A549 (cell line): ENCODE data around the gene ROR2. TPM values are rescaled to one million over a fixed set of nuclear protein-coding genes. Genes with fewer than 3 reads are reported as not detected.

ENCODE experiments used
- ATAC-seq, 2 experiments: fragments of 200-7000 bp in 1 of 2; fragments of >200 bp in 1 of 2; cut with Nextera tagmentation in 1 of 2; cut with Tn5 transposase in 1 of 2; 3 replicates each; pipeline versions ENCODE4 v1.8.0 to v1.9.1; 2018 to 2020; ENCODE audit warnings: mild to moderate bottlenecking in 1 of 2, moderate library complexity in 1 of 2
- CTCF ChIA-PET: fragments of 300-600 bp; sonication (Branson Sonifier 250); formaldehyde crosslinking; extraction: SDS; loops from one replicate; lab custom pipeline; 2021; ENCODE audit warnings: antibody characterized with exemption, inconsistent platforms; lab: Yijun Ruan, JAX
- POLR2A ChIA-PET: fragments of 350-600 bp; formaldehyde crosslinking; extraction: SDS; loops from one replicate; lab custom pipeline; 2021; ENCODE audit warnings: antibody characterized with exemption, inconsistent platforms; lab: Yijun Ruan, JAX
- DNase-seq, 2 experiments: peaks; one replicate each; pipeline versions ENCODE4 v3.0.0 to v3.0.0-alpha.2; 2011 to 2016; ENCODE audit warnings: low read depth in 1 of 2, low spot score in 1 of 2
- FAIRE-seq: peaks from 2 replicates; lab custom pipeline; 2011; peaks lifted over from hg19 to GRCh38; lab: Jason Lieb, UNC
- H3K27ac ChIP-seq, 2 experiments: fragments of >200 bp; sonication (Bioruptor Twin); formaldehyde crosslinking; 3 replicates each; pipeline ENCODE4 v1.5.1; 2016 to 2017
- H3K4me1 ChIP-seq: fragments of >200 bp; sonication (Bioruptor Twin); formaldehyde crosslinking; 3 replicates; pipeline ENCODE4 v1.6.1; 2016
- H3K4me2 ChIP-seq: fragments of >200 bp; sonication (Bioruptor Twin); formaldehyde crosslinking; 3 replicates; pipeline ENCODE4 v1.6.1; 2016
- H3K4me3 ChIP-seq: fragments of >200 bp; sonication (Bioruptor Twin); formaldehyde crosslinking; 3 replicates; pipeline ENCODE4 v1.5.1; 2016
- H3K9me3 ChIP-seq: fragments of >200 bp; sonication (Bioruptor Twin); formaldehyde crosslinking; 3 replicates; pipeline ENCODE4 v1.6.1; 2016
- CBX2 ChIP-seq: fragments of 200-600 bp; sonication (generic); IDR thresholded peaks from 2 replicates; pipeline ENCODE4 v1.6.1; 2016; ENCODE audit warnings: low read depth, mild to moderate bottlenecking, borderline replicate concordance
- CEBPB ChIP-seq, 2 experiments: fragments of >200 bp in 1 of 2; sonication (Bioruptor Twin) in 1 of 2; formaldehyde crosslinking in 1 of 2; IDR thresholded peaks; 2 replicates each; pipeline ENCODE4 v1.6.1; 2012 to 2016
- EHMT2 ChIP-seq: fragments of 200-600 bp; sonication (generic); IDR thresholded peaks from 2 replicates; pipeline ENCODE4 v1.6.1; 2016; ENCODE audit warnings: antibody characterized with exemption, low read depth, mild to moderate bottlenecking, moderate library complexity
- FOXS1 ChIP-seq: fragments of 250-450 bp; sonication (Bioruptor Pico); IDR thresholded peaks from 2 replicates; pipeline ENCODE4 v1.5.0; 2020; ENCODE audit warnings: mild to moderate bottlenecking, moderate library complexity
- HDAC2 ChIP-seq: fragments of 200-600 bp; sonication (generic); IDR thresholded peaks from 2 replicates; pipeline ENCODE4 v1.6.1; 2016
- HOXA7 ChIP-seq: fragments of 250-450 bp; sonication (Bioruptor Pico); IDR thresholded peaks from 2 replicates; pipeline ENCODE4 v1.5.0; 2020; ENCODE audit warnings: mild to moderate bottlenecking, moderate library complexity
- KDM5A ChIP-seq: fragments of 200-600 bp; sonication (generic); IDR thresholded peaks from 2 replicates; pipeline ENCODE4 v1.6.1; 2016; ENCODE audit warnings: antibody characterized with exemption, mild to moderate bottlenecking
- RAD21 ChIP-seq, 2 experiments: fragments of >200 bp in 1 of 2; sonication (Bioruptor Twin) in 1 of 2; formaldehyde crosslinking in 1 of 2; IDR thresholded peaks in 1 of 2; conservative IDR thresholded peaks in 1 of 2; 2 replicates in 1 of 2; 3 replicates in 1 of 2; pipeline ENCODE4 v1.6.1; 2012 to 2018; ENCODE audit warnings: inconsistent platforms in 1 of 2
- RNF2 ChIP-seq: fragments of 200-600 bp; sonication (generic); IDR thresholded peaks from 2 replicates; pipeline ENCODE4 v1.6.1; 2016; ENCODE audit warnings: low read depth, mild to moderate bottlenecking, antibody characterized with exemption, moderate library complexity, borderline replicate concordance
- TP53 ChIP-seq: fragments of 250-450 bp; sonication (Bioruptor Pico); IDR thresholded peaks from 2 replicates; pipeline ENCODE4 v1.5.0; 2021; ENCODE audit warnings: mild to moderate bottlenecking, moderate library complexity
- WGBS: methylation state at CpG from one replicate; pipeline ENCODE4 v1.1.6; 2017; ENCODE audit errors: missing lambda C conversion rate; 5-methylcytosine and 5-hydroxymethylcytosine counted together
- polyA plus RNA-seq, 4 experiments: library from polyadenylated mRNA; depleted of rRNA in 3 of 4; stranded (reverse); fragments of >200 nt; fragmentation: RNase III in 1 of 4; extraction: RNeasy Plus Mini Kit Qiagen cat#74134 plus additional on column Dnase treatment in 1 of 4; gene quantifications; 2 replicates in 3 of 4; 3 replicates in 1 of 4; pipeline ENCODE4 v1.2.3, GENCODE V29; 2011 to 2017
- TF ChIP-seq, protein P1 (sequence below): IDR thresholded peaks from 2 replicates; pipeline ENCODE4 v1.6.1; 2012; ENCODE audit warnings: low read depth, borderline replicate concordance
- TF ChIP-seq, protein P2 (sequence below): fragments of >200 bp; sonication (Bioruptor Twin); formaldehyde crosslinking; IDR thresholded peaks from 2 replicates; pipeline ENCODE4 v1.6.1; 2016
- TF ChIP-seq, protein P3 (sequence below): fragments of 150-350 bp; IDR thresholded peaks from 2 replicates; pipeline ENCODE4 v1.6.1; 2014; ENCODE audit warnings: low read depth, mild to moderate bottlenecking, low read length
- TF ChIP-seq, protein P4 (sequence below): fragments of >200 bp; sonication (Bioruptor Twin); formaldehyde crosslinking; IDR thresholded peaks from 3 replicates; pipeline ENCODE4 v1.6.1; 2016
- TF ChIP-seq, protein P5 (sequence below): fragments of >200 bp; sonication (Bioruptor Twin); formaldehyde crosslinking; IDR thresholded peaks from 3 replicates; pipeline ENCODE4 v1.5.1; 2016

The ROR2 gene
- polyA plus RNA-seq, 2 of the 4 experiments (the other 2 are of a cell fraction): 0.12 to 0.53 TPM

DNA sequence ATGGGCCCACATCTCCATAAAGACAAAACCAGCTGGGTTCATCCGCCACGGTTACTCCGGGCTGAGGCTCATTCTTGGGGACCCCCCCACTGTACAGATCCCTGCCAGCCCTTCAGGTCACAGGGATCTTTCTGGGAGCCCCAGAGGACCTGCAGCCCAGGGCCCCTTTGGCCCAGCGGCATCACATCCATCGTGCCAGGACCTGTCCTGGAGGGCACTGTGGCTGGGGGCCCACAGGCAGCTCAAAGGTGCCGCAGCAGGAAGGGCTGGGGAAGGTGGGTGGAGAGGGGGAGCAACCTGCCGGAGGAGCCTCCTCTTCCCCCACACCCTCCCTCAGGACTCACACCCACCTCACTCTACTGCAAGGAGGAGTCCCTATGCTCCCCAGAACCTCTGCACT, 252.8 kb downstream of the ROR2 start:
- POLR2A ChIA-PET: no interaction called here

DNA sequence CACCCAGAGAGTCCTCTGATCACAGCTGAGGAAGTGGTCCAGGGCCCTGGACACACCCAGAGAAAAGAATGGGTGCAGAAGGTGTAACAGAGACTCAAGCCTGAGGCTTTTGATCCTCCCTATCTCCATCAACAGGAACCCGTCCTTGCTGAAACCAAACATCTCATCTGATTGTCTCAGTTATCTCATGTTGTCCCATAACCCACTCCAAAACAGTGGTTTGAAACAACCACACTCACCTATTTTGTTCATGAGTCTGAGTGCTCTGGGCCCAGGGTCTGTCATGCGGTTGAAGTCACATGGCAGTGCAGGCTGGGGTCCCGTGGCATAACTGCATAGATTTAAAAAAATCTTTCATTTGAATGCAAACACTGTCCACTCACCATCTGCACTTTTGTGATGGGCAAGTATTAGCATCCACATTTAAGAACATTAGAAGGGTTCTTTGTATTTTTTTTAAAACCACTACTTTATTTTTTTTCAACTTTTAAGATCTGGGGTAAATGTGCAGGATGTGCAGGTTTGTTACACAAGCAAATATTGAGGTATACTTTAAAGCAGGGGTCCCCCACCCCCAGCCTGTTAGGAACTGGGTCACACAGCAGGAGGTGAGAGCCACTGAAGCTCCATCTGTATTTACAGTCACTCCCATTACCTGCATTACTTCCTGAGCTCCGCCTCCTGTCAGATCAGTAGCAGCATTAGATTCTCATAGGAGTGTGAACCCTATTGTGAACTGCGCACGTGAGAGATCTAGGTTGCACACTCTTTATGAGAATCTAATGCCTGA, 255.8 kb downstream of the ROR2 start:
- 77% methylated on average over 6 of the region's 6 CpGs for WGBS
- Histone ChIP-seq H3K27ac (no peak overlapping the region), H3K4me3 (no peak overlapping the region), H3K4me2 (no peak overlapping the region), H3K4me1 (no peaks in the 10 kb centered on the region), H3K9me3 (no peaks in the 10 kb centered on the region)
- DNase-seq (no peak), ATAC-seq (no peak), FAIRE-seq (no peak)
- no peak for TF ChIP-seq TP53
- CTCF ChIA-PET: interaction anchor here (1.2 kb wide), 1 partner anchor 33 kb away, joined by 4 read pairs; no protein-coding TSS in a partner anchor
- POLR2A ChIA-PET: no interaction called here

More for the DNA sequence above, 252.8 kb downstream of the ROR2 start:
- peaks cover 1% of the 10 kb centered on the region; the same call in 1 of the 3 replicates for H3K9me3 ChIP-seq
- 92% methylated on average over 6 of the region's 7 CpGs for WGBS
- no peak overlapping the region for H3K4me3 ChIP-seq
- FAIRE-seq: no peak
- CTCF ChIA-PET: interaction anchor here (0.8 kb wide), 1 partner anchor 8 kb away, joined by 3 read pairs; no protein-coding TSS in a partner anchor
- H3K4me1 ChIP-seq: no peaks in the 10 kb centered on the region
- TF ChIP-seq RAD21 (conservative IDR thresholded peaks at IDR 0.05 in 1 of 2, IDR thresholded peaks at IDR 0.05 in 1 of 2) (no peak), RNF2 (no peak), FOXS1 (no peak)
- TF ChIP-seq, protein P1, sequence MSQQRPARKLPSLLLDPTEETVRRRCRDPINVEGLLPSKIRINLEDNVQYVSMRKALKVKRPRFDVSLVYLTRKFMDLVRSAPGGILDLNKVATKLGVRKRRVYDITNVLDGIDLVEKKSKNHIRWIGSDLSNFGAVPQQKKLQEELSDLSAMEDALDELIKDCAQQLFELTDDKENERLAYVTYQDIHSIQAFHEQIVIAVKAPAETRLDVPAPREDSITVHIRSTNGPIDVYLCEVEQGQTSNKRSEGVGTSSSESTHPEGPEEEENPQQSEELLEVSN: no peak
- TF ChIP-seq, protein P2, sequence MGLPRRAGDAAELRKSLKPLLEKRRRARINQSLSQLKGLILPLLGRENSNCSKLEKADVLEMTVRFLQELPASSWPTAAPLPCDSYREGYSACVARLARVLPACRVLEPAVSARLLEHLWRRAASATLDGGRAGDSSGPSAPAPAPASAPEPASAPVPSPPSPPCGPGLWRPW: no peak
- TF ChIP-seq, protein P3, sequence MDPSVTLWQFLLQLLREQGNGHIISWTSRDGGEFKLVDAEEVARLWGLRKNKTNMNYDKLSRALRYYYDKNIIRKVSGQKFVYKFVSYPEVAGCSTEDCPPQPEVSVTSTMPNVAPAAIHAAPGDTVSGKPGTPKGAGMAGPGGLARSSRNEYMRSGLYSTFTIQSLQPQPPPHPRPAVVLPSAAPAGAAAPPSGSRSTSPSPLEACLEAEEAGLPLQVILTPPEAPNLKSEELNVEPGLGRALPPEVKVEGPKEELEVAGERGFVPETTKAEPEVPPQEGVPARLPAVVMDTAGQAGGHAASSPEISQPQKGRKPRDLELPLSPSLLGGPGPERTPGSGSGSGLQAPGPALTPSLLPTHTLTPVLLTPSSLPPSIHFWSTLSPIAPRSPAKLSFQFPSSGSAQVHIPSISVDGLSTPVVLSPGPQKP: no peak
- H3K27ac ChIP-seq: no peak overlapping the region
- DNase-seq: no peak
- ATAC-seq: peak in 1 of 2 experiments; percentile 40; a peak in 1 of 6 replicates
- H3K4me2 ChIP-seq: no peak overlapping the region

DNA sequence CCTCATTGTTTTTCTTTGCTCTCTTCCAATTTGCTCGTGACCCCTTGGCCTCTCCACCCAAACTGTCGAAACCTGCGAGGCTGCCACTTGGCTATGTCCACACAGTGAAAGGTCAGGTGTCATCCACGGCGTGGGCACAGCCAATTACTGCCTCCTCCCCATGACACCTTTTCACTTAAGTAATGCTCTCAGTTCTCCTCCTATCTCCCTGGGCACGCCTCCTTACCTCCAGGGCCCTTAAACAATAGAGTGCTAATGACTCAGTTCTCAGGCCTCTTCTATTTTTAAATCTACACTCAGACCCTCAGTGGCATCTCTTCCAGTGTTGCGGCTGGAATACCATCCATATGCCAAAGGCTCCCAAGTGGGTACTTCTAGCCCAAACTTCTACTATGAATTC, 256.8 kb downstream of the ROR2 start:
- WGBS: 39% methylated on average over 7 of the region's 7 CpGs
- FAIRE-seq: no peak
- Histone ChIP-seq H3K4me2 (no peak overlapping the region), H3K9me3 (no peaks in the 10 kb centered on the region), H3K4me3 (no peak overlapping the region), H3K4me1 (no peaks in the 10 kb centered on the region), H3K27ac (no peak overlapping the region)
- no peak for ATAC-seq
- no peak for TF ChIP-seq CBX2
- no peak for TF ChIP-seq EHMT2
- TF ChIP-seq TP53: no peak
- no peak for TF ChIP-seq CEBPB (IDR thresholded peaks at IDR 0.05)
- TF ChIP-seq KDM5A: no peak
- TF ChIP-seq, protein P4, sequence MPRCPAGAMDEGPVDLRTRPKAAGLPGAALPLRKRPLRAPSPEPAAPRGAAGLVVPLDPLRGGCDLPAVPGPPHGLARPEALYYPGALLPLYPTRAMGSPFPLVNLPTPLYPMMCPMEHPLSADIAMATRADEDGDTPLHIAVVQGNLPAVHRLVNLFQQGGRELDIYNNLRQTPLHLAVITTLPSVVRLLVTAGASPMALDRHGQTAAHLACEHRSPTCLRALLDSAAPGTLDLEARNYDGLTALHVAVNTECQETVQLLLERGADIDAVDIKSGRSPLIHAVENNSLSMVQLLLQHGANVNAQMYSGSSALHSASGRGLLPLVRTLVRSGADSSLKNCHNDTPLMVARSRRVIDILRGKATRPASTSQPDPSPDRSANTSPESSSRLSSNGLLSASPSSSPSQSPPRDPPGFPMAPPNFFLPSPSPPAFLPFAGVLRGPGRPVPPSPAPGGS: no peak
- no peak for TF ChIP-seq HOXA7
- TF ChIP-seq, protein P5, sequence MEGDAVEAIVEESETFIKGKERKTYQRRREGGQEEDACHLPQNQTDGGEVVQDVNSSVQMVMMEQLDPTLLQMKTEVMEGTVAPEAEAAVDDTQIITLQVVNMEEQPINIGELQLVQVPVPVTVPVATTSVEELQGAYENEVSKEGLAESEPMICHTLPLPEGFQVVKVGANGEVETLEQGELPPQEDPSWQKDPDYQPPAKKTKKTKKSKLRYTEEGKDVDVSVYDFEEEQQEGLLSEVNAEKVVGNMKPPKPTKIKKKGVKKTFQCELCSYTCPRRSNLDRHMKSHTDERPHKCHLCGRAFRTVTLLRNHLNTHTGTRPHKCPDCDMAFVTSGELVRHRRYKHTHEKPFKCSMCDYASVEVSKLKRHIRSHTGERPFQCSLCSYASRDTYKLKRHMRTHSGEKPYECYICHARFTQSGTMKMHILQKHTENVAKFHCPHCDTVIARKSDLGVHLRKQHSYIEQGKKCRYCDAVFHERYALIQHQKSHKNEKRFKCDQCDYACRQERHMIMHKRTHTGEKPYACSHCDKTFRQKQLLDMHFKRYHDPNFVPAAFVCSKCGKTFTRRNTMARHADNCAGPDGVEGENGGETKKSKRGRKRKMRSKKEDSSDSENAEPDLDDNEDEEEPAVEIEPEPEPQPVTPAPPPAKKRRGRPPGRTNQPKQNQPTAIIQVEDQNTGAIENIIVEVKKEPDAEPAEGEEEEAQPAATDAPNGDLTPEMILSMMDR: no peak
- no peak for TF ChIP-seq FOXS1
- no peak for TF ChIP-seq HDAC2
- CTCF ChIA-PET: interaction anchor here (1.2 kb wide), 1 partner anchor 34 kb away, joined by 4 read pairs; no protein-coding TSS in a partner anchor
- POLR2A ChIA-PET: no interaction called here
- DNase-seq: no peak
